ENCODE measurements around the gene CEBPZOS. TPM values are rescaled to one million over a fixed set of nuclear protein-coding genes. Genes with fewer than 3 reads are reported as not detected.
A peak's percentile ranks its signal among the peaks of the same experiment; 100 is the strongest.

Gene CEBPZOS
- total RNA-seq, result 10.6 and 13.8 TPM in 2 replicates

- peak; percentile 90 for DNase-seq
Observed at GRCh38 chr2:37196320-37197195, at the start of gene CEBPZOS. Gene CEBPZOS (plus strand): TSS chr2:37196496. CDS start chr2:37199705, 3,209 bp downstream.

- DNase-seq, result no peak
Observed at GRCh38 chr2:37148325-37148724, 48.0 kb upstream of the CEBPZOS start.

- DNase-seq, result peak; percentile 57
Observed at GRCh38 chr2:37149626-37150322, 46.5 kb upstream of the CEBPZOS start.

GRCh38 chr2:37153224-37153623 is 43.1 kb upstream of the CEBPZOS start:
- no peak for DNase-seq

- DNase-seq, result no peak
Observed at GRCh38 chr2:37154785-37155184, 41.5 kb upstream of the CEBPZOS start.

- DNase-seq, result peak; percentile 58
Observed at GRCh38 chr2:37156071-37156856, 40.0 kb upstream of the CEBPZOS start.

- DNase-seq, result peak; percentile 91
Observed at GRCh38 chr2:37156857-37157714, 39.2 kb upstream of the CEBPZOS start, which contains the start of gene EIF2AK2. Gene EIF2AK2 (minus strand): TSS chr2:37156980. CDS start chr2:37147806, 9,174 bp downstream.

GRCh38 chr2:37164757-37165156 is 31.5 kb upstream of the CEBPZOS start:
- DNase-seq, result no peak

- peak; percentile 6 for DNase-seq
Observed at GRCh38 chr2:37167636-37168180, 28.6 kb upstream of the CEBPZOS start.

GRCh38 chr2:37168217-37168981 is 27.9 kb upstream of the CEBPZOS start:
- peak; percentile 73 for DNase-seq

- DNase-seq, result no peak
Observed at GRCh38 chr2:37171624-37171950, 24.7 kb upstream of the CEBPZOS start.

- DNase-seq, result no peak
Observed at GRCh38 chr2:37173741-37174140, 22.6 kb upstream of the CEBPZOS start.

- no peak for DNase-seq
Observed at GRCh38 chr2:37180006-37180639, 16.2 kb upstream of the CEBPZOS start.

- no peak for DNase-seq
Observed at GRCh38 chr2:37180640-37181039, 15.7 kb upstream of the CEBPZOS start.

GRCh38 chr2:37181726-37182684 is 14.3 kb upstream of the CEBPZOS start:
- peak; percentile 65 for DNase-seq

GRCh38 chr2:37188570-37188969 is 7.7 kb upstream of the CEBPZOS start, which contains the start of gene SULT6B1:
Gene SULT6B1 (minus strand): TSS chr2:37188670. CDS start chr2:37188640, 30 bp downstream.
- DNase-seq, result no peak

GRCh38 chr2:37189452-37190153 is 6.7 kb upstream of the CEBPZOS start:
- DNase-seq, result peak; percentile 70

GRCh38 chr2:37190290-37190689 is 6.0 kb upstream of the CEBPZOS start:
- no peak for DNase-seq
